ENCODE results near the gene UBA52. TPM values are rescaled to one million over a fixed set of nuclear protein-coding genes. Genes with fewer than 3 reads are reported as not detected.

The UBA52 gene
- total and polyA plus RNA-seq, 10 of the 15 experiments (the other 5 are each of a cell fraction or from before 2014, with no cell fraction given), result 1,131 to 2,392 (median 1,645) TPM

- TF ChIP-seq HSF1 (IDR thresholded peaks at IDR 0.05; ENCODE audit: low read depth, low read length) (no peak), ZNF622 (IDR thresholded peaks at IDR 0.05) (no peak), POLR2AphosphoS2 (IDR thresholded peaks at IDR 0.05; ENCODE audit: low read depth, low read length) (no peak), NKRF (conservative IDR thresholded peaks at IDR 0.05) (no peak), NRF1 (conservative IDR thresholded peaks at IDR 0.05; ENCODE audit: low read depth, low read length) (no peak), SUPT20H (IDR thresholded peaks at IDR 0.05; ENCODE audit: borderline replicate concordance, control insufficient read depth, low read depth, low read length) (no peak), POU2F2 (IDR thresholded peaks at IDR 0.05; ENCODE audit: borderline replicate concordance, low read depth, low read length) (no peak), PAX5 (IDR thresholded peaks at IDR 0.05; ENCODE audit: borderline replicate concordance, low read depth, low read length) (no peak), RCOR1 (conservative IDR thresholded peaks at IDR 0.05; ENCODE audit: low read depth, low read length) (no peak), NFYB (IDR thresholded peaks at IDR 0.05; ENCODE audit: insufficient read depth, low read depth, low read length) (no peak)
Observed at GRCh38 chr19:18568367-18568766, 3.3 kb upstream of the UBA52 start (continued).
